Upper lobe of right lung (tissue), 1 donor: ENCODE data around the gene GPR119. TPM values are rescaled to one million over a fixed set of nuclear protein-coding genes. Genes with fewer than 3 reads are reported as not detected.
"Not testable (repeated sequence)": the region's sequence is repeated elsewhere in the genome, so short reads cannot be mapped to it uniquely, and the experiment has no call there.

ENCODE experiments used
- ATAC-seq: fragments of 200-7000 bp; cut with Tn5 transposase; one replicate; pipeline ENCODE4 v1.9.1; 2020; ENCODE audit warnings: mild to moderate bottlenecking, moderate library complexity
- DNase-seq: peaks from one replicate; pipeline ENCODE4 v3.0.0-alpha.2; 2020
- H3K27ac ChIP-seq: fragments of 200-600 bp; one replicate; pipeline ENCODE4 v1.8.0; 2022
- H3K27me3 ChIP-seq: fragments of 200-600 bp; one replicate; pipeline ENCODE4 v1.8.0; 2022; ENCODE audit warnings: mild to moderate bottlenecking
- H3K36me3 ChIP-seq: fragments of 200-600 bp; one replicate; pipeline ENCODE4 v1.8.0; 2022
- H3K4me1 ChIP-seq: fragments of 200-600 bp; one replicate; pipeline ENCODE4 v1.8.0; 2022
- H3K4me3 ChIP-seq: fragments of 200-600 bp; one replicate; pipeline ENCODE4 v1.8.0; 2022; ENCODE audit warnings: mild to moderate bottlenecking
- H3K9me3 ChIP-seq: fragments of 200-600 bp; one replicate; pipeline ENCODE4 v1.8.0; 2022
- intact Hi-C: fragments of 100-400 bp; cut with DNase I; formaldehyde crosslinking; loops from one replicate; pipeline ENCODE4 v1.11.0; 2022
- total RNA-seq: library from RNA; stranded (reverse); fragmentation: NEBNext Ultra II Directional; extraction: Animal tissue kit (Norgen Biotek cat#: 25700); gene quantifications from one replicate; pipeline ENCODE4 v1.2.1, GENCODE V29; 2021
- TF ChIP-seq, protein P1 (sequence below): fragments of 200-600 bp; IDR thresholded peaks from one replicate; pipeline ENCODE4 v1.8.0; 2022; ENCODE audit warnings: antibody characterized with exemption
- donor health status: DM: no; HTN: yes; CAD: no; lungs with severe emphysema.

Gene GPR119
- total RNA-seq, 1 donor from 2014 or later, result not detected

DNA sequence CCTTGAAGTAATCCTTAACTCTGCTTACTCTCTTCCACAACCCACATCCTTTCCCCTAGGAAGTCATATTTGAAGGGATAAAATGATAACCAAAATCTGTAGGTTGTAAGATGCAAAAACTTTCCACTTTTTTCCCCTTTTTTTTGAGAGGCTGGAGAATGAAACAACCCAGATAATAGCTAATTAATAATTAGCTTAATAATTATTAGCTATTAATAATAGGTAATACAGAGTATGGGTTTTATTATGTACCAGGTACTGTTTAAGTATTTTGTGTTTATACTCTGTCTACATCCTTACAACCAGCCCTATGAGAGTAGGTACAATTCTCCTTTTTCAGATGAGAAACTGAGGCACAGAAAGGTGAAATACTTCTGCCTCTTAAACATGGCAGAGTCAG is 9.4 kb downstream of the GPR119 start:
- Histone ChIP-seq H3K4me1 (no peaks in the 10 kb centered on the region), H3K9me3 (no peaks in the 10 kb centered on the region), H3K36me3 (no peaks in the 10 kb centered on the region), H3K4me3 (no peak overlapping the region), H3K27ac (no peak overlapping the region), H3K27me3 (no peaks in the 10 kb centered on the region)
- TF ChIP-seq, protein P1, sequence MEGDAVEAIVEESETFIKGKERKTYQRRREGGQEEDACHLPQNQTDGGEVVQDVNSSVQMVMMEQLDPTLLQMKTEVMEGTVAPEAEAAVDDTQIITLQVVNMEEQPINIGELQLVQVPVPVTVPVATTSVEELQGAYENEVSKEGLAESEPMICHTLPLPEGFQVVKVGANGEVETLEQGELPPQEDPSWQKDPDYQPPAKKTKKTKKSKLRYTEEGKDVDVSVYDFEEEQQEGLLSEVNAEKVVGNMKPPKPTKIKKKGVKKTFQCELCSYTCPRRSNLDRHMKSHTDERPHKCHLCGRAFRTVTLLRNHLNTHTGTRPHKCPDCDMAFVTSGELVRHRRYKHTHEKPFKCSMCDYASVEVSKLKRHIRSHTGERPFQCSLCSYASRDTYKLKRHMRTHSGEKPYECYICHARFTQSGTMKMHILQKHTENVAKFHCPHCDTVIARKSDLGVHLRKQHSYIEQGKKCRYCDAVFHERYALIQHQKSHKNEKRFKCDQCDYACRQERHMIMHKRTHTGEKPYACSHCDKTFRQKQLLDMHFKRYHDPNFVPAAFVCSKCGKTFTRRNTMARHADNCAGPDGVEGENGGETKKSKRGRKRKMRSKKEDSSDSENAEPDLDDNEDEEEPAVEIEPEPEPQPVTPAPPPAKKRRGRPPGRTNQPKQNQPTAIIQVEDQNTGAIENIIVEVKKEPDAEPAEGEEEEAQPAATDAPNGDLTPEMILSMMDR, result no peak
- ATAC-seq (no peak), DNase-seq (no peak)
- intact Hi-C loops, result no loop called here

DNA sequence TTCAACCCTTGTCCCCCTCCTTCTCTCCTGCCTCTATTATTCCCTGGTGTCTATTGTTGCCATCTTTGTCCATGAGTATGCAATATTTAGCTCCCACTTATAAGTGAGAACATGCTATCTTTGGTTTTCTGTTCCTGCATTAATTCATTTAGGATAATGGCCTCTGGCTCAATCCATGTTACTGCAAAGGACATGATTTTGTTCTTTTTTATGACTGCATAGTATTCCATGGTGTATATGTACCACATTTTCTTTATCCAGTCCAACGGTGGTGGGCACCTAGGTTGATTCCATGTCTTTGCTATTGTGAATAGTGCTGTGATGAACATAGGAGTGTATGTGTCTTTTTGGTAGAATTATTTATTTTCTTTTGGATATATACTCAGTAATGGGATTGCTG is 33.4 kb downstream of the GPR119 start:
- H3K4me3 ChIP-seq, DNase-seq, H3K27me3 ChIP-seq, H3K36me3 ChIP-seq, H3K27ac ChIP-seq, H3K4me1 ChIP-seq, intact Hi-C loops, H3K9me3 ChIP-seq, ATAC-seq: not testable (repeated sequence)

DNA sequence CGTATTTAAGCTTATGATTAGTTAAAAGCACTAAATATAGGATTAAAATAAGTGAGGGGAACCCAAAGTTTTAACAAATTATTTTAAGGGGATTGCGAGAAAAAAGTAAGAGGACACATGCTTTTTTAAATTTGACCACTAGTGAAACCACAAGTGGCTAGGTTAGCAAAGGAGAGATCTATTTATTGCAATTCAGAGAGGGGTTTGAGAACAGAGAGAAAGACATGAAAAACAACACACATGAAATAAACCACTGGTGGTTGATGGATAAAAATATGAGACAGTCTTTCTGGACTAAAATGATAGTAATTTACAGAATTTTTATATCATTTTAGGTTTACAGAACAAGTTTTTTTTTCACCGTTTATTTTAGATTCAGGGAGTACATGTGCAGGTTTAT is 33.9 kb downstream of the GPR119 start:
- no peak for ATAC-seq
- no peak for DNase-seq
- H3K27ac ChIP-seq, result no peak overlapping the region
- H3K9me3 ChIP-seq, result no peaks in the 10 kb centered on the region
- intact Hi-C loops, result no loop called here
- TF ChIP-seq, protein P1, result no peak
- no peak overlapping the region for H3K4me3 ChIP-seq
- H3K36me3 ChIP-seq, result no peaks in the 10 kb centered on the region
- H3K27me3 ChIP-seq, result no peaks in the 10 kb centered on the region
- H3K4me1 ChIP-seq, result no peaks in the 10 kb centered on the region

DNA sequence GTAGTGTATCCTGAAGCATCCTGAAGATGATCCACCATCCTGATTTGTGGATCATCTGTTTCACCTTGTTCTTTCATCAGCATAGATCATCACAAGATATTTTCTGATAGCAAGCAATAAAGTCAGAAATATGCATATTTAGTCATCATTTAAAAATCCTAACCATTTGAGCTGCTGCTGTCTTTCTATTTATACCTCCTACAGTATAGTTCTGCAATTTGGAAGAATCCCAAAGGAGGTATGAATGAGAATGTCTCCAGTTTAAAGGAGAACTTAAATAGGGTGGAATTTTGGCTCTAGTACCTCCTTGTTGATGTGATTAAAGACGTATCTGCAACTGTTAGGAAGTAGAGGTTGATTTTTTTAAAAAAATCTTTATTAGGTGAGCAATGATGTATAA is 38.2 kb downstream of the GPR119 start:
- Histone ChIP-seq H3K27ac (no peak overlapping the region), H3K4me3 (no peak overlapping the region), H3K36me3 (no peaks in the 10 kb centered on the region), H3K9me3 (no peaks in the 10 kb centered on the region), H3K4me1 (no peaks in the 10 kb centered on the region), H3K27me3 (no peaks in the 10 kb centered on the region)
- ATAC-seq (no peak), DNase-seq (no peak)
- TF ChIP-seq, protein P1, result no peak
- intact Hi-C loops, result no loop called here

DNA sequence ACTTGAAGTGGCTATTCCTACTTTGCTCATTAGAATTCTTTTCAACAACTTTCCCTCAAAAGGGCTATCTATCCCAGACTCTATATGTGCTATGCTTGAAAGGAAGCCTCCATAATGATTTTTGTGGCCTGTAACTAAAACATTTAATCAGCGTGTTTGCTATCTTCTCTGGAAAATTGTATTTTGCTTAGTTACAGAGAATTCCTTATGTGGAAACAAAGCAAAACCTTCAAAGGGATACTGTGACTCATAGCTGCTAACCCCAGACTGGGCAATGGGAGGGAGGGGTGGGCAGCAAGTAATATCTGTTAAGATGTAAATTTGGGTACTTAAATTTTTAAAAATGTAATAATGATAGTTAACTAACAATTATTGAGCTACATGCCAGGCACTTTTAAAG is 42.1 kb downstream of the GPR119 start:
- intact Hi-C loops, result no loop called here

DNA sequence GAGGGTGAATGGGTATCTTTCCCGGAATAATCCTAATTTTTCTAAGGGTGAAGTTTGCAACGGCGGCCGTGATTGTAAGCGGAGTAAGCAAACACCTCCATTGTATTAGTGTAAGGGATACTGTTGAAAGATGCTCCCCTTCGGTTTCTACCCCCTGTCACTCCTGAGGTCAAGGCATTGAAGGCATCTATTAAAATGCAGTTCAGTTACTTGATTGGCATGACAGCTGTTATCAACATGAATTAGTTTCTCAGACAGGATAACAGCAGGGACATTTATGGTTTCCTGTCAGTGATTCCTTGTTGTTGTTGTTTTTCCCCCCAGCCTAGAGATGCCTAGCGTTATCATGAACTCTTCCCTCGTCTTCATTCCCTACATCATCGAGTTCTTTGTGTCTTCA is 45.2 kb downstream of the GPR119 start:
- H3K27ac ChIP-seq, result peak overlapping the region; percentile 74
- TF ChIP-seq, protein P1, result no peak

More for the DNA sequence above, 42.1 kb downstream of the GPR119 start:
- H3K4me1 ChIP-seq, result no peaks in the 10 kb centered on the region
- no peak for DNase-seq
- no peak overlapping the region for H3K4me3 ChIP-seq
- no peak for ATAC-seq
- no peaks in the 10 kb centered on the region for H3K27me3 ChIP-seq
- TF ChIP-seq, protein P1, result no peak
- no peaks in the 10 kb centered on the region for H3K9me3 ChIP-seq
- H3K36me3 ChIP-seq, result no peaks in the 10 kb centered on the region
- H3K27ac ChIP-seq, result no peak overlapping the region

More for the DNA sequence above, 45.2 kb downstream of the GPR119 start:
- Histone ChIP-seq H3K4me1 (no peaks in the 10 kb centered on the region), H3K9me3 (no peaks in the 10 kb centered on the region), H3K4me3 (peak overlapping the region; percentile 68), H3K36me3 (no peaks in the 10 kb centered on the region), H3K27me3 (no peaks in the 10 kb centered on the region)
- intact Hi-C loops, result no loop called here
- DNase-seq (no peak), ATAC-seq (no peak)
